AG09319 (cell line): ENCODE results near the gene CDH3.

Experiments
- DNase-seq: peaks from one replicate; pipeline ENCODE4 v3.0.0-alpha.2; 2010; ENCODE audit warnings: low read depth; ENCODE audit errors: extremely low read depth
- TF ChIP-seq, protein P1 (sequence below): IDR thresholded peaks from 2 replicates; pipeline ENCODE4 v1.5.1; 2011; ENCODE audit warnings: low read depth, mild to moderate bottlenecking, inconsistent platforms, low read length, moderate library complexity

Gene CDH3

GRCh38 chr16:68660359-68660795 is 15.3 kb downstream of the CDH3 start:
- DNase-seq = no peak
- TF ChIP-seq, protein P1, sequence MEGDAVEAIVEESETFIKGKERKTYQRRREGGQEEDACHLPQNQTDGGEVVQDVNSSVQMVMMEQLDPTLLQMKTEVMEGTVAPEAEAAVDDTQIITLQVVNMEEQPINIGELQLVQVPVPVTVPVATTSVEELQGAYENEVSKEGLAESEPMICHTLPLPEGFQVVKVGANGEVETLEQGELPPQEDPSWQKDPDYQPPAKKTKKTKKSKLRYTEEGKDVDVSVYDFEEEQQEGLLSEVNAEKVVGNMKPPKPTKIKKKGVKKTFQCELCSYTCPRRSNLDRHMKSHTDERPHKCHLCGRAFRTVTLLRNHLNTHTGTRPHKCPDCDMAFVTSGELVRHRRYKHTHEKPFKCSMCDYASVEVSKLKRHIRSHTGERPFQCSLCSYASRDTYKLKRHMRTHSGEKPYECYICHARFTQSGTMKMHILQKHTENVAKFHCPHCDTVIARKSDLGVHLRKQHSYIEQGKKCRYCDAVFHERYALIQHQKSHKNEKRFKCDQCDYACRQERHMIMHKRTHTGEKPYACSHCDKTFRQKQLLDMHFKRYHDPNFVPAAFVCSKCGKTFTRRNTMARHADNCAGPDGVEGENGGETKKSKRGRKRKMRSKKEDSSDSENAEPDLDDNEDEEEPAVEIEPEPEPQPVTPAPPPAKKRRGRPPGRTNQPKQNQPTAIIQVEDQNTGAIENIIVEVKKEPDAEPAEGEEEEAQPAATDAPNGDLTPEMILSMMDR = no peak

DNA sequence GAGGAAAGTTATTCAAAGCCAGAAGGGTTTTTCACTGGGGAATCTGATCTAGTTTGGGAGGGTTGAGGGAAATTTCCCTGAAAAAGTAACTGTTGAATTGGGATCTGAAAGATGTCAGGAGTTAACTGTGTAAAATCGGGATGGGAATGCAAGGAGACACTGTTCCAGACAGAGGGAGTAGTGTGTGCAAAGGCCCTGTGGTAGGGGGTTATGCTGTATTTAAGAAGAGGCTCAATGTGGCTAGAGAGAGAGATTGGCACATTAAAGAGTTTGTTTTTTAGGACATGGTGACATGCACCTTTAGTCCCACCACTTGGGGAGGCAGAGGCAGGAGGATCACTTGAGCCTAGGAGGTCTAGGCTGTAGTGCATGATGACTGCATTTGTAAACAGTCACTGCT is 16.9 kb downstream of the CDH3 start:
- TF ChIP-seq, protein P1 = no peak
- no peak for DNase-seq

DNA sequence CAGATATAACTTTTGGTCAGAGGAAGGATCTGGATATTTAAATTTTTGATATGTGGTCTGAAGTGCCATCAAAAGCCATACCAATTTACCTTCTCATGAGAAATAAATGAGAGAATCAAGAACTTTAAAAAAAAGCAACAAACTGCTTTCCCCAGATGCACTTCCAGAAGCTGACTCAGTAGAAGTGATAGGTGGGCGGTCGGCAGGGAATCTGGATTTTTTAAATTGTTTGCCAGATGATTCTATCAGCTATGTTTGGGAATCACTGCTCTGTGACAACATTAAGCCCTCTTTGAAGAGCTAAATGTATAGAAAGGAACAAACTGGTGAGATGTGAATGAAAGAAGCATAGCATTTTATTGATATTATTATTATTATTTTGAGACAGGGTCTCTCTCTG is 19.2 kb downstream of the CDH3 start:
- TF ChIP-seq, protein P1 = no peak
- DNase-seq = no peak

DNA sequence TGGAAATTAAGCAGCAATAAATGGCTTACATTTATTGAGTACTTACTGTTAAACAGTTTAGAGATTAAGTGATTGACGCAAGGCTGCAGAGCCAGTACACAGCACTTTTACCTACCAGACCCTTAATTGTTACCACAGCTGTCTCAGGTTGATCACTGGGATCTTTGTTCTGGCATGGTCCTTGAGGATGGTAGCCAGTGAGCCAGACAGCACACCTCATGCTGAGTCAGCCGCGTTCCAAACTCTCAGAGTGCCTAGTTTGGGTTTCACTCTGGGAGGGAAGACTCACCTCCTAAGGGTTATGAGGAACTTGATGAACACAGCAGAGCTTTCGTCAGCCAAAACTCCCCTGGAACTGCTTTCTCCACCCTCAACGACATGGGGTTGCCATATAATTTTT is 20.4 kb downstream of the CDH3 start:
- DNase-seq = no peak
- TF ChIP-seq, protein P1 = no peak

DNA sequence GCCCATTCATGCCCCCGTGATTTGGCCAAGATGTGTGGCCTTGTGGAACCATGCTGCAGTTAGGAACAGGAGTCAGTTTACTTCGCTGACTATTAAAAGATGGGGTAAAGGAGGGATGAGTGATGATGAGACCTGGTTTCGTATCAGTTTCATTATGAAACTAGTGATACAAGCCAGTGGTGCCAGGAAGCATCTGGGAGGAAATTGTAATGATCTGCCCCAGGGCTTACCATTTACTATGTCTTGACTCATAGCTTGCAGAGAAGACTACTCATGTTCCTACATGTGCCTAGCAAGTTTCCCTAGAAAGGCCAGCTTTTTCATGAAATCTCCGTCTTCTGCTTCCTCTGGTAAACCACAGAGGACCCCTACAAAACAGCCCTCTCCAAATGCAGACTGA is 23.2 kb downstream of the CDH3 start:
- TF ChIP-seq, protein P1 = no peak
- no peak for DNase-seq

- TF ChIP-seq, protein P1 = no peak
- no peak for DNase-seq
These were observed 31.2 kb downstream of the CDH3 start for GRCh38 chr16:68676113-68676860.

DNA sequence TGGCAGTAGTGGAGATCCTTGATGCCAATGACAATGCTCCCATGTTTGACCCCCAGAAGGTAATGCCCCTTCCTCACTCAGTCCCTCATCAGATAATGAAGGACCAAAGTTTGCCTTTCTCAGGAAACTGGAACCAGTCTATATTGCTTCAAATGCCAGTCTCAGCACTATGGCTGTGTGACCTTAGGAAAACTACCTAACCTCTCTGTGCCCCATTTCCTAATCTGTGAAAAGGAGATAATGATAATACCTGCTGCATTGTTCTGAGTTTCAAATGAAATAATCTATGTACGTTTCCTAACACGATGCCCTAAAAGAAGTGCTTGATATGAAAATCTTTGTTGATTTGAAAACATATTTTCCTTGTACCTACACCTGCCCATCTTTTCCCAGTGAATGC is 35.9 kb downstream of the CDH3 start:
- TF ChIP-seq, protein P1 = no peak
- DNase-seq = no peak
